Sciatic nerve (tissue), 2 donors: ENCODE results near the gene MAGEA4. TPM values are rescaled to one million over a fixed set of nuclear protein-coding genes. Genes with fewer than 3 reads are reported as not detected.
A peak's percentile ranks its signal among the peaks of the same experiment; 100 is the strongest.

Experiments used
- ATAC-seq: fragments of 200-7000 bp; cut with Tn5 transposase; one replicate; pipeline ENCODE4 v1.9.1; 2020; ENCODE audit warnings: mild to moderate bottlenecking, moderate library complexity
- DNase-seq: peaks from one replicate; pipeline ENCODE4 v3.0.0-alpha.2; 2020; ENCODE audit warnings: low spot score
- intact Hi-C: fragments of 100-400 bp; cut with DNase I; formaldehyde crosslinking; loops from one replicate; pipeline ENCODE4 v1.14.2; 2022
- microRNA-seq: library from miRNA; unstranded; fragments of <30 nt; microRNA quantifications from one replicate; pipeline ENCODE4 v1.2.0, GENCODE V29; 2020
- total RNA-seq: library from RNA; stranded (reverse); fragmentation: NEBNext Ultra II Directional; extraction: Animal tissue kit (Norgen Biotek cat#: 25700); gene quantifications from one replicate; pipeline ENCODE4 v1.2.1, GENCODE V29; 2021
- donor health status: DM: no; HTN: no; CAD: no.
- donor health status: DM: no; HTN: no; CAD: no.

Gene MAGEA4
- total RNA-seq, 1 donor from 2014 or later = not detected

DNA sequence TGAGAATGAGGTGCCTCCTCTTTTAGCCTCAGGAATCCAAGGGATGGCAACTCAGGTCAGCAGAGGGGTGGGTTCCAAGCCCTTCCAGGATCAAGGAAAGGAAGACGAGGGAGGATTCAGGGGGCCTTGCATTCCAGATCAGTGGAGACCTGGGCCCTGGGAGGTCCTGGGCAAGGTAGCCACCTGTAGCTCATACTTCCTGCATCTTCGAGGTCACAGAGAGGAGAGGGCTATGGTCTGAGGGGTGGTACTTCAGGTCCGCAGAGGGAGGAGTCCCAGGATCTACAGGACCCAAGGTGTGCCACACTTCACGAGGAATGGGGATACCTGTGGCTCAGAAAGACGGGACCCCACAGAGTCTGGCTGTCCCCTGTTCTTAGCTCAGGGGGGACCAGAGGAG lies 9.2 kb downstream of the MAGEA4 start:
- intact Hi-C loops = no loop called here
- no peak for DNase-seq

DNA sequence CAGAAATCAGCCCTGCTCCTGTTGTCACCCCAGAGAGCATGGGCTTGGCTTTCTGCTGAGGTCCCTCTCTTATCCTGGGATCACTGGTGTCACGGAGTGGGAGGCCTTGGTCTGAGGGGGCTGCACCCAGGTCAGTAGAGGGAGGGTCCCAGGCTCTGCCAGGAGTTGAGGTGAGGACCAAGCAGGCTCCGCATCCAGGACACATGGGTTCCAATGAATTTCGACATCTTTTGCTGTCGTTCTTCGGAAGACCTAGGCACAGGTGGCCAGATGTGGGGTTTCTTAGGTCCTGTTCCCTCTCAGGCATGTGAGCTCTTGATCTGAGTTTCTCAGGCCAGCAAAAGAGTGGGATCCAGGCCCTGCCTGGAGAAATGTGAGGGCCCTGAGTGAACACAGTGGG lies 10.0 kb downstream of the MAGEA4 start:
- intact Hi-C loops = no loop called here
- no peak for DNase-seq
- ATAC-seq = no peak

More for the DNA sequence above, 9.2 kb downstream of the MAGEA4 start:
- no peak for ATAC-seq

DNA sequence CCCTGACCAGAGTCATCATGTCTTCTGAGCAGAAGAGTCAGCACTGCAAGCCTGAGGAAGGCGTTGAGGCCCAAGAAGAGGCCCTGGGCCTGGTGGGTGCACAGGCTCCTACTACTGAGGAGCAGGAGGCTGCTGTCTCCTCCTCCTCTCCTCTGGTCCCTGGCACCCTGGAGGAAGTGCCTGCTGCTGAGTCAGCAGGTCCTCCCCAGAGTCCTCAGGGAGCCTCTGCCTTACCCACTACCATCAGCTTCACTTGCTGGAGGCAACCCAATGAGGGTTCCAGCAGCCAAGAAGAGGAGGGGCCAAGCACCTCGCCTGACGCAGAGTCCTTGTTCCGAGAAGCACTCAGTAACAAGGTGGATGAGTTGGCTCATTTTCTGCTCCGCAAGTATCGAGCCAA lies 11.0 kb downstream of the MAGEA4 start:
- DNase-seq (no peak), ATAC-seq (no peak)
- intact Hi-C loops = no loop called here

DNA sequence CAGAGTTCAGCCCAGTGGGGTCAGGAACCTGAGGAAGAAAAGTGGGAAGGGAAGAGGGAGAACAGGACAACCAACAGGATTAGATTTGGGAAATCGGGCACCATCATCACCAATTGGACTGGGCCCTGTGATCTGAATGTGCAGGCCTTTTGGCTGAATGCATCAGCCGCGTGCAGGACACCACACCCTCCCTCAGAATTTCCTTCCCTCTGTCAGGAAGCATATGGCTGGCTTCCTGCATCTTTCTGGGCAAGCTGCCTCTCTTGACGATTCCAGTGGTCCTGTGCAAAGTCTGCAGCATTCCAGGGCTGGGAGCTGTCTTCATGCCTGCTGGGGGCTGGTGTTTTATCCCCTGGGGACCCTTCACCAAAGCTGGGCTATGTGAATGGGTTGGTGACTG lies 16.4 kb downstream of the MAGEA4 start:
- intact Hi-C loops = no loop called here
- ATAC-seq = no peak

DNA sequence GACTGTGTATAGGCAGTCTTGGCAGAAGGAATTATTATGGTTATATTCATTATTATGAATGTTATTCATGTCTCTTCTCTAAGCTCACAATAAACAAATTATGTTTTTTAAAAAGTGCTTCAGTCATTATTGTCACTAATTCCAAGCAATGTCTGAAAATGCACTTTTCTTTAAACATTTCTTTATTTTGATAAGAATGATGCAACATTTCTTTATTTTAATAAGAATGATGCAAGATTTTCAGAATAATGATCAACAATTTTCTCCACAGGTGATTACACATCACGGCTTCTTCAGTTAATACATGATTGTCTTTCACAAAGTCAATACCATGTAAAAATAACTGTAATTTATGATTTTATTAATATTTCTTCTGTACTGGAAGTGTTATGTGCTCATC lies 22.7 kb downstream of the MAGEA4 start:
- no peak for ATAC-seq
- intact Hi-C loops = no loop called here
- DNase-seq = no peak

More for the DNA sequence above, 16.4 kb downstream of the MAGEA4 start:
- no peak for DNase-seq

DNA sequence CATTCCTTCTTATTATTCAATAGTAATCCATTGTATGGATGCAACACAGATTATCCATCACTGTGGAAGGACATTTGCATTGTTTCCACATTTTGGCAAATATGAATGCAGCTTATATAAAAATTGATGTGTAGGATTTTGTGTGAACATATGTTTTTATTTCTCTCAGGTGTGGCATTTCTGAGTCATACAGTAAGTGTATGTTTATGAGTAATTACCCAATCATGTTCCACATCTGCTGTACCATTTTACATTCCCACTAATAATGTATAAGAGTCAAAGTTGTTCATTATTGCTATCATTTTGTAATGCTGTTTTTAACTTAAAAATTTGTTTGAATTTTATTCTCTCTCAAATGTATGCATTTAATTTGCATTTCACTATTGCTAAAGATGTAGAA lies 25.5 kb downstream of the MAGEA4 start:
- intact Hi-C loops = no loop called here
- DNase-seq (no peak), ATAC-seq (no peak)

DNA sequence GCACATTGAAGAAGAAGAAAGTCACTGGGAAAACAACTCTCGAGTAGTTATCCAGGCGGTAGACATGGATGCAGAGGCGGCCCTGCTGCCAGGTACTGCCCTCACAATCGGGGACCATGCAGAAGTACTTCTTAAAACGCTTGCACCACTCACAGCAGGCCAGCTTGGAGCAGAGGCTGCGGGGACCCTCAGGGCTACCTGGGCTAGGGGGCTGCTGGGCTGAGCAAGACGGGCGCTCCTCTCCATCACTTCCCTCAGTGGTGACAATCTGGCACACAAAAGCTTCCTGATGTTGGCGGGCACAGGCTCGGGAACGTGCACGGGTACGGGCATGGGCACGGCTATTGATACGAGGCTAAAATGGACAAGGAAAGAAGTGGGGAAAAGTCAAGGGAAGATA lies 42.0 kb downstream of the MAGEA4 start:
- ATAC-seq (no peak), DNase-seq (no peak)
- intact Hi-C loops = no loop called here

DNA sequence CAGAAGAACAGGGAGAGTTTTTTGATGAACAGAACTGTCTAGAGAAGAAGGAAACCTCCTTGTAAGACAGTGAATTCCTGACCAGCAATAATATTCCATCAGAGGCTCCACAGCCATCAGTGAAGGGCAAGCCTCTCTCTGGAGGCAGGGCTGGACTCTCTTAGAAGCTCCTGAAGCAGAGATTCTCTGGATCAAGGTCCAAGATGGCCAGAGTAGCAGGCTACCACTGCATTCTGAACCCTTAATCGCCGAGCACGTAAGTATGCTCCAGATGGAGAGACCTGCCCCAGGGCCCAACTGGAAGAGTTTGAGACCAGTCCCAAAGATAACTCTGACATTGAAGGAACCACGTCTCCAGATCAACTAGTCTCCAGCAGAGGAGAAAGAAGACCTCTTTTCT lies 45.4 kb downstream of the MAGEA4 start:
- intact Hi-C loops = no loop called here
- DNase-seq (no peak), ATAC-seq (no peak)

DNA sequence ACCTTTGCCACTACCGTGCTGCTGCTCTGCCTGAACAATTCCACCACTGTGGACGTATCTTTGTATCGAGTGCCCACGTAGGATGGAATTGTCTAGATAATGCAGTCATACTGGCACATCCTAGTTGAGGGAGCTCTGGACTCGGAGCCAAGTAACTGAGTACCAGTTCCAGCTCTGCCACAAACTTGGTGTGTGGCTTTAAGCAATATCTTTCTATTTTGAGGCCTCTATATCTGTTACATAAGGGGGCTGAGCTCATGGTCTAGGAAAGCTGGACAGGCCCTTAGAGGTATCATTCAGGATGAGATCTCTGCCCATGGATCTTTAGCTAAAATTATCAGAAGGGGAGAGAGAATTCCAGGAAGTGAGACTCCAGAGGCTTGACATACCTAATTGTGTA lies 49.3 kb downstream of the MAGEA4 start:
- DNase-seq = no peak
- no peak for ATAC-seq
- intact Hi-C loops = no loop called here

DNA sequence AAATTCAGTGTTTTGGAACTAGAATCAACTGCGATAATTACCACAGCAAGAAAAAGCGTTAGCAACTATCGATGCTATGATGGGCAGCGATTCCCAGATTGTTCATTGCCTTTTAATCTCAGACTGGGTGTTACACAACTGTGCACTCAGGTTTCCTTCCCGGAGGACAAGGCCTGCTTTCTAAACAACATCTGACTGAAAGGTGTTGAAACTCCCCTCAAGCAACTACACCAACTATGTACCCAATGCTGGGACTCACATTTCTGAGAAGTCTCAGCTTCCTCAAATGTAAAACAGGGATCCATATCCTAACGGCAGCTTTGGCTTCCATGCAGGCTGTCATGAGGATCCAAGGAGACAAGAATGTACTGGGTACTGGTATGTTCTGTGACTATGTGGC lies 53.5 kb downstream of the MAGEA4 start:
- ATAC-seq (no peak), DNase-seq (no peak)
- intact Hi-C loops = no loop called here

DNA sequence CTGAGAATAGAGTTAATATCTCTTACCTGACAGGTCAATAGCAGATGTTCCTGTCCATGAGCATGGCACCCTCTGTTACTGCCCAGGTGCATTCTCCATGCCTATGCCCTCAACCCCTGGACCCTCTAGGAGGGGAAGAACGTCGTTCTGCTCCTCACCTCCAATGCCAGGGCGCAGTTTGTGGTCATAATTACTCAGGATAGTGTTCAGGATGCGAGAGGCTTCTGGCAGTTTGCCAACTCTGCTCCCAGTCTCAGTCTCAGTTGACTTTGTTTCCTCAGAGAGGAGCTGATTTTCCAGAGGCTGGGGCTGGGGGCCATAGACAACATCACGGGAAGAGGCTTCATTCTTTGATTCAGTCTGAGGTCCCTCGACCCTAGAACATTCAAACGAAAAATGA lies 57.3 kb downstream of the MAGEA4 start:
- intact Hi-C loops = no loop called here
- DNase-seq = peak; percentile 59
- no peak for ATAC-seq

DNA sequence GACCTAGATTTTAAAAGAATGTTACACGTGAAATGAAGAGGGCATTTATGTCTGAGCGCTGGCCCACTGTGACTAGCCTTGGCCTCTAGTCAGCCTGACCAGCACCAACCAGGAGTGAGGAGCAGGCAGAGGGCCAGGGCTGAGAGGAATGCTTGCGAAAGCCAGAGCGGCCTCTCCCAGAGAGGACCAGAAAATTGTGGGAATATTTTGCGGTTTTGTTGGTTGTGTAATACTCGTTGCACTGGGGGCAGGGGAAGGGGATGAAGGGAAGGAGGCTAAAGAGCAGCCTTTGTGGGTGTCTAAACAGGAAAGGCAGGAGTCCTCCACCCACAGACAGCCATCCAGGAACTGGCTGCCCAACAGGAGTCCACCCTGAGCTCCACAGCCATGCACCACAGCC lies 58.0 kb downstream of the MAGEA4 start:
- DNase-seq = peak; percentile 84
- ATAC-seq = peak; percentile 91
- intact Hi-C loops = no loop called here

DNA sequence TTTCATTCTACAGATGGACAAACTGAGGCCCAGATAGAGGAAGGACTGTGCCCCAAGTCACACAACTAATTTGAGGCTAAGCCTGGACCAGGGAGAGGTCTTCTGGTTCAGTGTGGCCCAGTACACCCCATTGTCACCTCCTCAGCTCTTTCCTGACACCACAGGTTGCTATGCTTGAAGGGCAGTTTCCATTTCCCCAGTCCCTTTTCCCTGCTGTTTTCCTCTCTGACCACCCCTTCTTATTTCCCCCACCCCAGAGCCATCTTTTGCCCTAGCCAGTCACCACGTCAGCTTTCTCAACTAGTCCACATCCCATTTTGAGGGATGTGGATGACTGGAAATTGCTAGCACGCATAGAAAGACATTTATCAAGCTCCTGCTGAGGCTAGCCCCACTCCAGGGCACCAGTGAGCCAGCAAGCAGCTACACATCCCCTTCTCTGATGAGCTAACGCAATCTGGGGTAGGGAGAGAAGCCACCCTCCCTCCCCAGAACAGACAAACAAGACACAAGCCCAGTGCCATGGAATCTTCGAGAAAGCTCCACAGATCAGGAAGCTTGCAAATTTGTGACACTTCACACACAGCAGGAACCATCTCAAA lies 60.5 kb downstream of the MAGEA4 start:
- no peak for ATAC-seq
- intact Hi-C loops = no loop called here
- DNase-seq = no peak

DNA sequence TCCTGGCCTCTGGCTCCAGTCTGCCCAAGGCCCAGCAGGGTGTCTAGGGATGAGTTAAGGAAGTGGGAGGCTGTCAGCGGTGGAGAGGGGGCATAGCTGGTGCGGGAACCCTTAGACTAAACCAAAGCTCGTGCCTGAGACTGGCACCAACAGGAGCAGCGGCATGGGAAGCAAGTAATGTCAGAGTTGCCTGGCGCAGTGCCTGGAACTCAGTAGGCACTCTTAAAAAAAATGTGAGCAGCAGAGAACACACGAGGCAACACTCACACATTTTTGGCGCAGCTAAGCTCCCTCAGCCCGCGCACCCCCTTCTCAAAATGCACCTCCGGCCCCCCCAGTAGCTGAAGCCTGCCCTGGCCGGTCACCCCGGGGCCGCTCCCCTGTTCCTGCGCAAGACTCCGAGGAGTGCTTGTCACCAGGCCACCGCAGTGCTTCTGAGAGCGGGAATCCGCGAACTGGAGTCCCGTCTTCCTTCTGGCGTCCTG lies 61.2 kb downstream of the MAGEA4 start:
- ATAC-seq (no peak), DNase-seq (peak; percentile 57)
- intact Hi-C loops = no loop called here

Small RNA genes within 50 kb of the gene (microRNA-seq; reads per million reads assigned to microRNA genes)
- gene MIR224 = 583 reads per million, percentile 78 among the genes with 10 or more reads in this experiment
- 1,236 reads per million, percentile 85 among the genes with 10 or more reads in this experiment for gene MIR452

Other genes with a start within 250 kb of the MAGEA4 start
- 64.3 TPM for gene PRRG3, start 217.4 kb upstream of the MAGEA4 start, total RNA-seq
- gene FATE1, start 196.9 kb upstream of the MAGEA4 start, total RNA-seq = 0.36 TPM
- not detected for gene CNGA2, start 178.1 kb upstream of the MAGEA4 start, total RNA-seq
- gene GABRE, start 61.8 kb downstream of the MAGEA4 start, total RNA-seq = 60.7 TPM
- gene MAGEA10, start 225.7 kb downstream of the MAGEA4 start, total RNA-seq = not detected